CD4-positive, alpha-beta T cell treated with Interleukin-2 at 100 ng/mL for 4 hours (primary cell): ENCODE results near the gene RAD51D.
"Not testable (repeated sequence)": the region's sequence is repeated elsewhere in the genome, so short reads cannot be mapped to it uniquely, and the experiment has no call there.

Source experiments
- DNase-seq: peaks from one replicate; pipeline ENCODE4 v3.0.0-alpha.2; 2020; ENCODE audit warnings: low spot score

Gene RAD51D

DNA sequence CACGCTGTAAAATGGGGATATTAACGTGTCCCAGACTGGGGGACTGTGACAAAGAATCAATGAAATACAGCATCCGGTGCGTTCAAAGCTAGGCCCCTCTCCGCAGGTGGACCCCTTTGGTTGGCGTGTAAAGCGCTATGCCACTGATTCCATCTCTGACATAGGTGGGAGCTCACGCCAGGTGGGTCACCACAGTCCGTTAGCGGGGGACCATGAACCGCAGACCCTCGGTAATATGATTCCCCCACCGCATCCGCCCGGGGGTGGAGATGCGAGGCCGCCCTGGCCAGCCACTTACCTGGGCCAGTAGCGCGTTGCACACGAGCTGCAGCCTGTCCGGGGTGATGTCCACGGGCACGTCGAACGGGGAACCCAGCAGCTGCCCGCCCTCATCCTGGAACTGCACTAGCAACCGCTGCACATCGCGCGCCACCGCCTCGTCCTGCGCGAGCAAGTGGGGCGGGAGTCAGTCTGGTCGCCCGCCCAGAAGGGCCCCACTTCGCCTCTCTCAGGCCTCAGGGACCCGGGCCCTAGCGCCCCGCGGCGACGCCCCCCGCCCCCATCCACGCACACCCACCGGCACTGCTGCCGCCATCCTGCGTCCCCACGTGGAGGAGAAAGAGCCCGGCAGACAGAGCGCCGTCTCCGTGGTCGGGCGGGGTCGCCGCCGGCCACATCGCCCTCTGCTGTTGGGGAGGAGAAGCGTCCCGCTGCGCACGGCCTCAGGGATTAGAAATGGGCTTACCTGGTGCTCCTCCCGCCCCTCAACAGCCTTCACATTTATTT lies 22.2 kb upstream of the RAD51D start, which contains the start of gene NLE1:
Gene NLE1 (minus strand): TSS at position 623 of the 786 bp plus-strand sequence. CDS start 28 bp downstream, at position 595.
- peak; percentile 91 for DNase-seq

GRCh38 chr17:35138218-35138617 lies 18.6 kb upstream of the RAD51D start:
- no peak for DNase-seq

- DNase-seq, result no peak
Measured at GRCh38 chr17:35135322-35135721, 15.7 kb upstream of the RAD51D start.

DNA sequence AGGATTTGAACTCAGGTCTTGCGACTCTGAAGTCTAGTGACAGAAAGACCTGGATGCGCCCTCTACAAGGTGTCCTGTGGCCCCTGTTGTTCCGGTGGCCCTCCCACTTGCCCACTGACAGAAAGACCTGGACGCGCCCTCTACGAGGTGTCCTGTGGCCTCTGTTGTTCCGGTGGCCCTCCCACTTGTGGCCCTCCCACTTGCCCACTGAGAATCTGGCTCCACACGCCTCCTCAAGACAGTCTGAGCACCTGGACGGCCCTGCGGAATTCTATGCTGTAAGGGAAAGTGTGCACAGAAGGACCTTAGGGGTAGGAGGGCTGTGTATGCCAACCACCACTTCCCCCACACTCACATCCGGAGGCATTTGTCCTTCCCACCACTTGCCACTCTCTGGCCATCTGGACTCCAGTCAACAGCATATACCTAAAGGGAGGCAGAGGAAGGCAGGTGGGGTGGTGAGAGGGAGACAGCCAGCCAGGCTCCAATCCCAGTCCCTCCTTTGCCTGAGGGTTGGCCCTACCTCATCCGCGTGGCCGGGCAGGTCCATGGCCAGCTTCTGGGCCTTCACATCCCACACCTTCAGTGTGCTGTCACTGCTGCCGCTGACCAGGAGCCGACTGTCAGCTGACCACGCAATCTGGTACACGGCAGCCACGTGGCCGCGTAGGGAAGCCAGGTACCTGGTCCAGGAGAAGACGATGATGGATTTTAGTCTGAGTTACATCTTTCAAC lies 13.3 kb upstream of the RAD51D start:
- no peak for DNase-seq

DNA sequence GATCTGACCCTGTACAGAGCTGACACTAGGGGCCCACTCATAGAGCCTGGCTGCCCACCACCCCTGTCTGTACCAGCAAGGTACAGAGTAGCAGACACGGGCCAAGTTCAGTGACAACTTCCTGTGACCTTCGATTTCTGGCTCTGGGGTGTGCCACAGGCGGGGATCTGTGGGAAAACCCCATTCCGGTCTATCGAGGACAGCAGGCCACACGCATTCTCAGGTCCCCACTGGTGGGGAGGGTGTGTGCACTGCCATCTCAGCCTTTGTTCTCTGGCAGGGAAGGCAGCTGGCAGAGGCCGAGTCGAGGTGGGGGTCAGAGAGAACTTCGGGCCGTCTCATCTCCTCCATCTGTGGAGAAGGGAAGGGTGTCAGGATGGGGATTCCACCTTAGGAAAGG lies 12.4 kb upstream of the RAD51D start:
- no peak for DNase-seq

DNA sequence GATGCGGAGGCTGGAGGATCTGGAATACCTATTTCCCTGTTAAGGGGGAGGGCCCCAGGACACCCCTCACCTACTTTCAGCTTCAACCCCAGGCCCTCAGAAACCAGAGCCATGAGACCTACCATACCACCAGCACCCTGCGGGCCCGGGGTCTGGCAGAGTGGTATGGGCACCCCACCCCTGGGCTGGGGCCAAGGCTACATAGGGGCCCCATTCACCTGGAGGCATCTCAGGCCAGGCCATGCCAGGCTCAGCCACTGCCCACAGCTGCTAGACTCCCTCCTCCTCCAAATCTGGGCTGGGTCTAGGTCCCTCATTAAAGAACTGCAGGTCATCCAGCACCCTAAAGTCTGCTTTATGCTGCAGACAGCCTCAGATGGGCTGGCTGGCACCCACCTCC lies 10.7 kb upstream of the RAD51D start:
- DNase-seq, result no peak

GRCh38 chr17:35129973-35130351 lies 10.3 kb upstream of the RAD51D start:
- DNase-seq, result no peak

GRCh38 chr17:35129154-35129972 lies 9.7 kb upstream of the RAD51D start:
- no peak for DNase-seq

DNA sequence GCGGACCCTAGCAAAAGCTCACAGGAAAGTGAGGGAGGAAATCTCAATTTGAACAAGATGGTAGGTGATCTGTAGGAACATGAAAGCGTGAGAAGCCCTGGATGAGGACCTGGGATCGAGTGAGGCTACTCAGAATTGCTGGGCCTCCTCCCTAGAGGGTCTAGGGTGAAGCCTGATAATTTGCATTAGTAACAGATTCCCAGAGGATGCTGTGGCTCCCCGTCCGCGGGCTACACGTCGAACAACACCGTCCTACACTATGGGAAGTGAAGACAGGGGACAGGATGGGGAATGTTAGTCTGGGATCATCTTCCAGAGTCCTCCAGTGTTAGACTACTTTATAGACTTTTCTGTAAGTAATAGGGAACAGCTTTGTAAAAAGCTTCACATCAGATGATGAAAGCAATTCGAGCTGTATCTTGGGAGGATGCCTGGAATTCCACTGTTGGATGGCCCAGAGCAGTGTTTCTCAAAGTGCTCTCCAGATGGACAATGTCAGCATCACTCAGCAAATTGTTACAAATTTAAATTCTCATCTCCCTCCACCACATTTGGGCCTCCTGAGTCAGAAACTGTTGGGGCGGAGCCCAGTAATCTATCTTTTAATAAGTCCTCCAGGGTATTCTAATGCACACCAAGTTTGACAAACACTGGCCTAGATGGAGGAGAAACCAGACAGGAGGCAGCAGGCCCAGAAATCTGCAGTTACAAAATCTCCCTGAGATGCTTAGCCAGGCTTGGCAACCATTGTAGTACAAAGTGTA lies 8.3 kb upstream of the RAD51D start:
- no peak for DNase-seq

- no peak for DNase-seq
Measured at GRCh38 chr17:35121315-35121714, 1.7 kb upstream of the RAD51D start, which contains the start of gene FNDC8. Gene FNDC8, plus strand, starts transcription at chr17:35121615. Its CDS starts 79 bp downstream, at chr17:35121694.

DNA sequence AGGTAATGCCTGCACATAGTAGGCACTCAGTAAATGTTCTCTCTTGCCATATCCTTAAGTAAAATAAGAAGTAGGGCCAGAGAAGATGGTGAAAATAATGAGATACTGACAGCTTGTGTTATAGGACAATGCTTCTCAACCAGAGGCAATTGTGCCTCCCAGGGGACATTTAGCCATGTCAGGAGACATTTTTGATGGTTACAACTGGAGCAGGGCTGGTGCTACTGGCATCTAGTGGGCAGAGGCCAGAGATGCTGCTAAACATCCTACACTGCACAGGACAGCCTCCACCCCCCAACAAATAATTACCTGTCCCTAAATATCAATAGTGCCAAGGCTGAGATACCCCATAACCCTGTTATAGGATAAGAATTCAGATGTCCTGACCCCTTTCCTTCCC lies 1.7 kb downstream of the RAD51D start:
- DNase-seq, result peak; percentile 56

GRCh38 chr17:35116845-35117244 lies 2.8 kb downstream of the RAD51D start:
- DNase-seq, result no peak

GRCh38 chr17:35110791-35111190 lies 8.9 kb downstream of the RAD51D start:
- DNase-seq, result not testable (repeated sequence)

DNA sequence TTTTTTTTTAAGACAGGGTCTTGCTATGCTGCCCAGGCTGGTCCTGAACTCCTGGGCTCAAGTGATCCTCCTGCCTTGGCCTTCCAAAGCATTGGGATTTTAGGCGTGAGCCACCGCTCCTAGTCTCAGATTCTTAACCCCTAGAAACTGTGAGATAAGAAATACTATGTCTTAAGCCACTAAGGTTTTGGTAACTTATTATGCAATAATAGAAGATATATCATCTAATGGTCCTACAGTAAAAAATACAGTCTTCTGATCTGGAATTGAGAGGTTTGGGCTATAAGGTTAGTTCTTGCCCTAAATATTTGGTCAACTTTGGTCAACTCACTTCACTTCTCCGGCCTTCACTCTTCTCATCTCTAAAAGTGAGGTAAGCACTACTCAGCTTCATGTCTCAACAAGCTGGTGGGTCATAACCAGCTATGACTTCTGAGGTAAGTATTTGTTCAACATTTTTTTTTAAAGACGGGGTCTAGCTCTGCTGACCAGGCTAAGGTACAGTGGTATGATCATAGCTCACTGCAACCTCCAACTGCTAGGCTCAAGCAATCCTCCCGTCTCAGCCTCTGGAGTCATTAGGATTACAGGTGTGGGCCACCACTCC lies 14.7 kb downstream of the RAD51D start:
- no peak for DNase-seq

GRCh38 chr17:35103271-35103670 lies 16.4 kb downstream of the RAD51D start:
- DNase-seq, result no peak

DNA sequence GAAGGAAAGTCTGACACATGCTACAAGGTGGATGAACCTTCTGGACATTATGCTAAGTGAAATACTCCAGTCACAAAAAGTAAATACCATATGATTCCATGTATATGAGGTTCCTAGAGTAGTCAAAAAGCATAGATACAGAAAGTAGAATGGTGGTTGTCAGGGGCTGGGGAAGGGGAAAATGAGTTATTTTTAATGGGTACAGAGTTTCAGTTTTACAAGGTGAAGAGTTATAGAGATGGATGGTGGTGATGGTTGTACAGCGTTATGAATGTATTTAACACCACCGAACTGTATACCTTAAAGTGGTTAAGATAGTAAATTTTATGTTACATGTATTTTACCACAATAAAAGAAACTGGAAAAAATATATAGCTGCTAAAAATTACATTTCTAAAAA lies 17.9 kb downstream of the RAD51D start:
- no peak for DNase-seq

DNA sequence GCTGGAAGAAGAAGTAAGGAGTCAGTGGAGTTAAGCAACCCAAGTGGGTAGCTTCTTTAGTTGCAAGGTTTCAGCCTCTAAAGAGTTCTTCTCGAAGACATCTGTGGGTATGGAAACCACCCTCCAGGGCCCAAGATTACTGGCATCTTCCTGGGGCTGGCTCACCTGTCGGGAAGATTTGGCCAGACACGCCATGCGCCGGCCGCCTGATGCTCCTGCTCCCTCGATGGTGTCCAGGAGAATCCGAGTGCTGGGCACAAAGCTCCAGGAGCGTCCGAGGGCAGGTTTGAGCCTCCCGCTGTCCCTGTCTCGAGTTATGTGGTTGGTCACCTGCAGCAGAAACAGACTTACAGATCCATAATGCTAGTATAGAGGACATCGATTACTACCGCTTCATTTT lies 18.6 kb downstream of the RAD51D start:
- no peak for DNase-seq

DNA sequence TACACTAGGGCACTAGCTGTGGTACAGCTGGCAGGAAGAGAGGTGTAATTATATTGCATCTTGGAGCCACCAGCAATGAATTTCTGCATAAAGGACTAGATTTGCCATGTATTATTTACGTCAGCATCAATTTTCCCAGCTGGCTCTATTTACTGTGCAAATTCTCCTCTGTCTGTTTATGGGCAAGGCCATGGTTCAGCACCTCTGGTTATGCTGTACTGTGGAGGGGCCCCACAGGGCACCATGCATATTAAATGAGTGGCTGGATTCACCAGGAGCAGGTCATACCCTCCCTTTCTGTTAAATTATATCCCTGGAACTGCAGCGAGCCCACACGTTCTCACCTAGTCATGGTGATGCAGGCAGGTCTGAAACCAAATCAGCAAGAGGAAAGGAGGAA lies 19.8 kb downstream of the RAD51D start:
- DNase-seq, result no peak

- DNase-seq, result no peak
Measured at GRCh38 chr17:35097776-35098175, 21.9 kb downstream of the RAD51D start.

DNA sequence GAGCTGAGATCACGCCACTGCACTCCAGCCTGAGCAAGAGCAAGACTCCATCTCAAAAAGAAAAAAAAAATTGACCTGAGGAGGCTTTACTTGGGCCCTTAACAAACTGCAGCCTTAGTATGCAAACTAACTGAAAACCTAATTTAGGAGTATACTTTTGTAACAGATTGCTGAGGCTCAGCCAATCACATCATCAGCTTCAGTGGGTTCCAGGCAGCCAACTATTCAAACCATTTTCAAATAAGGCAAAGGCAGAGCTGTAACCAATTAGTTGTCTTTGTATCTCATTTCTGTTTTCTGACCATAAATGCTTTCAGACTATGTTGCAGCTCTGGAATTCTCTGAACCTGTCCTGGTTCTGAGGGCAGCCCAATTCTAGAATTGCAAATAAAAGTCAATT lies 23.9 kb downstream of the RAD51D start:
- DNase-seq, result no peak

GRCh38 chr17:35094902-35095301 lies 24.8 kb downstream of the RAD51D start:
- DNase-seq, result no peak
